ENCODE measurements around the gene ZNF438. TPM values are rescaled to one million over a fixed set of nuclear protein-coding genes. Genes with fewer than 3 reads are reported as not detected.

ZNF438 gene, protein sequence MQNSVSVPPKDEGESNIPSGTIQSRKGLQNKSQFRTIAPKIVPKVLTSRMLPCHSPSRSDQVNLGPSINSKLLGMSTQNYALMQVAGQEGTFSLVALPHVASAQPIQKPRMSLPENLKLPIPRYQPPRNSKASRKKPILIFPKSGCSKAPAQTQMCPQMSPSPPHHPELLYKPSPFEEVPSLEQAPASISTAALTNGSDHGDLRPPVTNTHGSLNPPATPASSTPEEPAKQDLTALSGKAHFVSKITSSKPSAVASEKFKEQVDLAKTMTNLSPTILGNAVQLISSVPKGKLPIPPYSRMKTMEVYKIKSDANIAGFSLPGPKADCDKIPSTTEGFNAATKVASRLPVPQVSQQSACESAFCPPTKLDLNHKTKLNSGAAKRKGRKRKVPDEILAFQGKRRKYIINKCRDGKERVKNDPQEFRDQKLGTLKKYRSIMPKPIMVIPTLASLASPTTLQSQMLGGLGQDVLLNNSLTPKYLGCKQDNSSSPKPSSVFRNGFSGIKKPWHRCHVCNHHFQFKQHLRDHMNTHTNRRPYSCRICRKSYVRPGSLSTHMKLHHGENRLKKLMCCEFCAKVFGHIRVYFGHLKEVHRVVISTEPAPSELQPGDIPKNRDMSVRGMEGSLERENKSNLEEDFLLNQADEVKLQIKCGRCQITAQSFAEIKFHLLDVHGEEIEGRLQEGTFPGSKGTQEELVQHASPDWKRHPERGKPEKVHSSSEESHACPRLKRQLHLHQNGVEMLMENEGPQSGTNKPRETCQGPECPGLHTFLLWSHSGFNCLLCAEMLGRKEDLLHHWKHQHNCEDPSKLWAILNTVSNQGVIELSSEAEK
- 2.4 and 3.2 TPM in 2 replicates for total RNA-seq

DNA sequence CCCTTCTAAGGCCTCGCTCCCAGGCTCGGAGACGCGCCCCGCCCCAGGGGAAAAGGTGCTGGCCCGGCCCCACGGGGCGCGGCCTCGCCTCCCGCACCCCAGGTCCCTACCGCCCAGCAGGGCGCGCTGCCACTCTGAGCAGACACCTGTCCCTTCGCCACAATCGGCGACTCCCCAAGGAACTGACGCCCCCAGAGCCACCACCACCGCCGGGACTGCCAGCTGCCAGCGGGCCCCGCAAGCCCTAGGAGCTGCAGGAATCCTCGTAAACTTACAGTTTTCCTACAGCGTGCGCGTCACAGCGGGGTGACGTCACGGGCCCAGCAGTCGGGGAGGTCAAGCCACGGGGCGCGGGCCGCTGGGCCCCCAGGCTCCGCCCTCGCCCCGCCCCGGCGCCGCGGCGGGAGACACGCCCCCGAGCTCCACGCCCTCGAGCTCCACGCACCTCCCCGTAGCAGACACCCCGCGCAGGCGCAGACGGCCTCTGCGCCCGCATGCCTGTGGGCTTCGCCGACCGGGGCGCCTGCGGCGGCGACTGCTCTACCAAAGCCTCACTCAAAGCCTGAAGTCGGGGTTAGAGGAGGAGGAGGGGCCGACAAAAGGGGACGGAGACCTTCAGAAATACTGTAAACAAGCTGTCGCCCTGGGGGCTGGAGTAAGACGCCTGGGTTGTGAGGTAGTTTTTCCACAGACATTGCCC is at the start of gene ZNF438:
TSS of gene ZNF438 (minus strand) at position 308 of the 700 bp plus-strand sequence. CDS start 154,831 bp downstream, outside the sequence.
- Mint-ChIP-seq H3K27me3 (no peaks in the 10 kb centered on the region), H3K27ac (peak within 1 kb of the TSS; percentile 98), H3K9me3 (no peaks in the 10 kb centered on the region), H3K36me3 (ENCODE audit: low read depth) (no peaks in the 10 kb centered on the region), H3K4me1 (peaks cover 9% of the 10 kb centered on the region), H3K4me3 (peak within 1 kb of the TSS; percentile 89)
- intact Hi-C loops (cut with micrococcal nuclease) = loop anchor here (1.0 to 10.0 kb wide), 9 partner anchors 32 to 773 kb away; no protein-coding TSS in a partner anchor
- DNase-seq = peak; percentile 98

DNA sequence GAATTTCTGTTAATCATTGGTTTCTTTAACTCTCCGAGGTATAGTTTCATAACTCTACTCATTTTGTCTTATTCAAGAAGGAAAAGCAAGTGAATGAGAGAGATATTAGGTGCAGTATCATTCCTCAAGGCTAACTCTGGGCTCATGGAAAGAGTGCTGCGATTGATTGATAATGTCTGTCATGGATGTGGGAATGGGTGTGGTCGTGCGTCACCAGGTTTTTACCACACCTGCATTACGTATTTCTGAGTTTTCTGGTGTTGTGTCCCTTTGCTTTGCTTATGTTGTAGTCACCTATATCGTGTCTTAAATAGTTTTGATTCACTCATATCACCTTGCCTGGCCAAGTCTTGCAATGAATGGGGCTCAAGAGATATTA is 44.9 kb upstream of the ZNF438 start:
- intact Hi-C loops (cut with micrococcal nuclease) = no loop called here
- Mint-ChIP-seq H3K4me3 (no peak overlapping the region), H3K4me1 (no peaks in the 10 kb centered on the region), H3K36me3 (ENCODE audit: low read depth) (no peaks in the 10 kb centered on the region), H3K27me3 (peaks cover 4% of the 10 kb centered on the region), H3K9me3 (peaks cover 5% of the 10 kb centered on the region), H3K27ac (no peak overlapping the region)
- DNase-seq = no peak

DNA sequence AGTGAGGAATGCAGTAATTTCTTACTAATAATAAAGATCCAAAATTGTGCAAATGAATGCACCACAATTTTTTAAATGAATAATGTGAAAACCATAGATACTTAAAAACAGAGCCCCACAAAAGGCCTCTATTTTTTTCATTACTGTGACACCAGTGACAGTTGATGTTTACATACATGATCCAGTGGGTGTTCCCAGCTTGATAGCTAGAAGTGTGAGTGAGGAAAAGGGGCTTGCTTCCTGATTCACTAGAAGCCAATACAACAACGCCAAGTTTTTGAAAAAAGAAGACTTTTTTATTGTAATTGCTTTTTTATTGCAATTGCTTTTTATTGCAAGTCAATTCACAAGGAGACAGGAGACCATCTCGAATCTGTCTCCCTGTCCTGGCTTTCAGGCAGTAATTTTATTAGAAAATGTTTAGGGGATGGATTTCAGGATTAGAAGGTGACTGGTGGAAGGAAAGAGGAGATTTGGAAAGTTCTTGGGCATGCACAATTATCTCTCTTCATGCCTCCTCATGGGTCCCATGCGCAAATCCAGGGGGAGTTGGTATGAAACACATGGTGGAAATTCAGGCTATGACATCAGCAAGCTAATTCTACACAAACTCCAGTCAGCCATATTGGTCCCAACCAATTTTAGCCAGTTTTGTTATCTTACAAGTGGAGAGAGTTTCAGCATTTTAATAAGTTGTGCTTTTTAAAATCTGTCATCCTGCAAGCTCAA is 44.4 kb upstream of the ZNF438 start:
- H3K4me3 Mint-ChIP-seq = no peak overlapping the region
- H3K4me1 Mint-ChIP-seq = no peaks in the 10 kb centered on the region
- peaks cover 8% of the 10 kb centered on the region for H3K27me3 Mint-ChIP-seq
- H3K27ac Mint-ChIP-seq = no peak overlapping the region
- H3K36me3 Mint-ChIP-seq (ENCODE audit: low read depth) = no peaks in the 10 kb centered on the region
- intact Hi-C loops (cut with micrococcal nuclease) = no loop called here
- DNase-seq = no peak
- peaks cover 5% of the 10 kb centered on the region for H3K9me3 Mint-ChIP-seq

DNA sequence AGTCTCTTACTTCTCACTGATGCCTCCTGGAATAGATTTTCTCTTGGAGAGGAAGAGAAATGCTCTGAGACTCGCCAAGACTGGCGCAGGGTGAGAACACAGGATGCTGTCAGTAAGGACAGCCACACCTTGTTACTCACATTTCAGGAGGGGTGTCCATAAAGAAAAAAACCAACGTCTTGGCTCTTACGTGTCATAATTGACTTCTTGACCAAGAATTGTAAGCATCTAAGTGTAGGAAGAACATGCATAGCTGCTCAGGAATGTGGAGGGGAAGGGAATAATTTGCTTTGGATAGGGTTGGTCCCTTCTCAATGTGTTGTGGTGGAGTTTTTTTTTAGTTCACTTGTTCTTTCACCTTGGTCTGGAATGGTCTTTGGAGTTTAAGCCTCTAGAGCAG is 43.8 kb upstream of the ZNF438 start:
- no peaks in the 10 kb centered on the region for H3K4me1 Mint-ChIP-seq
- no peak overlapping the region for H3K27ac Mint-ChIP-seq
- peaks cover 5% of the 10 kb centered on the region for H3K9me3 Mint-ChIP-seq

DNA sequence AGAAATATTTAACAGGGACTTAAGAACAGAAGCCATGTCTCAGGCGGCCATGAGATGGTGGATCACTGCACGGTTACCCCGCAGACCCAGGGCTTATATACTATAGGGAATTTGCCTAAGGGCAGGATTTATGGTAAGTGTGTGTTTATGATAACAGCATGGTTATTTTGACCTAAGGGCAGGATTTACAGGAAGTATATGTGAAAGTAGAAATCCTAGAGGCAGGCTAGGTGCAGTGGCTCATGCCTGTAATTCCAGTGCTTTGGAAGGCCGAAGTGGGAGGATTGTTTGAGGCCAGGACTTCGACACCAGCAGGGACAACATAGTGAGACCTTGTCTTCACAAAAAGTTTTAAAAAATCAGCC is 43.0 kb upstream of the ZNF438 start:
- H3K9me3 Mint-ChIP-seq = peaks cover 5% of the 10 kb centered on the region
- no peak overlapping the region for H3K27ac Mint-ChIP-seq
- no peak for DNase-seq
- H3K36me3 Mint-ChIP-seq (ENCODE audit: low read depth) = no peaks in the 10 kb centered on the region
- H3K27me3 Mint-ChIP-seq = peaks cover 10% of the 10 kb centered on the region
- no peaks in the 10 kb centered on the region for H3K4me1 Mint-ChIP-seq
- no peak overlapping the region for H3K4me3 Mint-ChIP-seq
- intact Hi-C loops (cut with micrococcal nuclease) = no loop called here

More for the DNA sequence above, 43.8 kb upstream of the ZNF438 start:
- H3K27me3 Mint-ChIP-seq = peaks cover 8% of the 10 kb centered on the region
- H3K4me3 Mint-ChIP-seq = no peak overlapping the region
- H3K36me3 Mint-ChIP-seq (ENCODE audit: low read depth) = no peaks in the 10 kb centered on the region
- intact Hi-C loops (cut with micrococcal nuclease) = no loop called here
- DNase-seq = no peak

DNA sequence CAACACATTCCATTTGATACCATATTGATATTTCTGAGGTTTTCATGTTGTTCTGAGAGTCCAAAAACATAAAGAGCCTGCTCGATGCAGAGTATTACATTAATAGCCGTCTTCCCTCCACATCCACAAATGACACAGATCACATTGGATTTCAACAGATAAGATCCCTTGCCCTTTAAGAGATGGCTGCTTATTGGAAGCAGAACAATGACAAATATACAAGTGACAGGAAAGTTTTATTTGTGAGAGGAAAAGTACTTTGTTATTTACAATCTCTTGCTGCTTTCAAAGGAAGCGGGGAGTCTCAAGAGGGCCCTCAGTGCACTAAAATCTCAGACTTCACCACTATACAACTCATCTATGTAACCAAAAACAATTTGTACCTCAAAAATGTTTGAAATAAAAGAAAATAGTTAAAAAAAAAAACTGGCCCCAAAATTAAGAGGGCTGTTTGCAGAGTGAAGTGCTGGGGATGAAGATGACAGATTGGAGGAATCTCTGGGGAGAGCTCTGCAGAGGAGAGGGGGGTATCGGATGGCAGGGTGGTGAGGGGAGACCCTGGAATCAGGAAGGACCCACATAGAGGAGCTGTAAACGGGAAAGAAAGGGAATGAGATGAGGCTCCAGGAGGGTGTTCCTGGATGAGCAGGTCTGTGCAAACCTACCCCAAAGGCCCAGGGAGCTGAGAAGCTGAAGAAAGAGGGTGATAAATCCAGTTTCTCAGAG is 42.5 kb upstream of the ZNF438 start:
- peaks cover 10% of the 10 kb centered on the region for H3K27me3 Mint-ChIP-seq
- intact Hi-C loops (cut with micrococcal nuclease) = no loop called here
- no peak for DNase-seq
- H3K27ac Mint-ChIP-seq = no peak overlapping the region
- H3K9me3 Mint-ChIP-seq = peaks cover 5% of the 10 kb centered on the region
- no peak overlapping the region for H3K4me3 Mint-ChIP-seq
- no peaks in the 10 kb centered on the region for H3K36me3 Mint-ChIP-seq (ENCODE audit: low read depth)
- no peaks in the 10 kb centered on the region for H3K4me1 Mint-ChIP-seq

DNA sequence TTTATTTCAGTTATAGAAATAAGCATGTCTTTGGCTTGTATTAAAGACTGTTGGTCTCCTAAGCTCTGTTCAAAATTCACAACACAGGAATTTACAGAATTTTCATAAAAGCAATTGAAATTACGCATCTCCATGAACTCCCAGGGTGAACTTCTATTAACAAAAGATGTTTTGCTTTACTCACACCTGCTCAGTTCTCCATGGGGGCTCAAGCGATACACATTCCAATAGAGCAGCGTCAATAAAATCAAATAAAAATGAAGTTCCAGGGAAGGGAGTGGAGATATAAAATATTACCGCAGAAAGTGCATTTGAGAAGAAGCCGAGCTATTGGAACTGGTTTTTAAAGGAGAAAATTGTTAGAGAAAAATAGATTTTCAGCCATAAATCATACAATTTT is 41.5 kb upstream of the ZNF438 start:
- Mint-ChIP-seq H3K4me1 (no peaks in the 10 kb centered on the region), H3K9me3 (peaks cover 5% of the 10 kb centered on the region), H3K27ac (no peak overlapping the region), H3K27me3 (peaks cover 10% of the 10 kb centered on the region), H3K36me3 (ENCODE audit: low read depth) (no peaks in the 10 kb centered on the region), H3K4me3 (no peak overlapping the region)
- no peak for DNase-seq
- intact Hi-C loops (cut with micrococcal nuclease) = no loop called here

DNA sequence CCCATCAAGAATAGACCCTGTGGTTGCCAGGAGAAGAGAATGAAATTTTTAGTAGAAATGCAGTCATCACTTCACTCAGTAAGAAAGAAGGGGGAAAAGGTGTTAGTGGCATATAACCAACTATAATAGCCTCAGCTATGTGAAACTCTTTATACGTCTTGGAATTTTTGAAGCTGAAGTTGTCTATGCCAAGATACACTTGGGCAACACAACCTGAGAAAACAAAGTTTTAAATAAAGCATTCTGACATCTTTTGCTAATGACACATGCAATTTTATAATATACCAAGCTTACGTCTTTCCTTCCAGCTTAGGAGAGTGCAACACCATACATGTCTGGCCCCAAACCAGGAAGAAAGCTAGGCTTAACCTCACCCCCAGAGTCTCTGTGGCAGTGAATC is 40.8 kb upstream of the ZNF438 start:
- Mint-ChIP-seq H3K36me3 (ENCODE audit: low read depth) (no peaks in the 10 kb centered on the region), H3K4me3 (no peak overlapping the region), H3K4me1 (no peaks in the 10 kb centered on the region), H3K27me3 (peaks cover 13% of the 10 kb centered on the region), H3K27ac (no peak overlapping the region), H3K9me3 (peaks cover 5% of the 10 kb centered on the region)
- intact Hi-C loops (cut with micrococcal nuclease) = no loop called here
- no peak for DNase-seq

DNA sequence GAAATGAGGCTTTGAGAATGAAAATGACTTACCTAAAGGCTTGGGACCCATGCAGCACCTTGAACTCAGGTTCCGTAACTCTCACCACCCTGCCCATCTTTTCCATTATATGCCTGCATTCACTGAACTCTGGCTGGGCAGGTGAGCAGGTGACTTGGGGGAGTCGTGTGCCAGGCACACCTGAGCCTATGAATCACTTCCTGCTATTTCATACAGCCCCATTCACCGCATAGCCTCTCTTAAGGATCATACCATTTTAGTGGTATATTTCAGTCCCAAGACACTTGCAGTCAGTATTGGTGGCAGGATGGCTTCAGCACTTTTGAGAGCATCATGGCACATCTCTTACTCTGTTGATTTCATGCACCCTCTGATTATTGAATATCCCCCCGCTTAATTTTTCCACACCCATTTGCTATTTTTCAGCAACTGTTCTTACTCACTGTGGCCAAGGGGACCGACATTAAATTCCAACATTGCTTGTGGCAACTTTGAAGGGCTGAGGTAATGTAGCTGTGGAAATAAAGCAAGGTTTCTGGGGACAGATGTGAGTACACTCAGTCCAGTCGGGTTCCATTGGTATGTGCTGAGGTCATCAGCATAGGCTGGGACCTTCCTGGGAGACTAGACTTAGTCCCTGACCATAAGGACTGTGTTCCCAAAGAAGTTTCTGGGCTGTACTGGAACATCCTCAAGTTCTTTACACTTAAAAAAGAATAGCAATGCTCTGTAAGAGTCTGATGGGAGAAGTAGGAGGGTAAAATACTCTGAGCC is 39.8 kb upstream of the ZNF438 start:
- DNase-seq = no peak
- Mint-ChIP-seq H3K4me3 (no peak overlapping the region), H3K27me3 (peaks cover 14% of the 10 kb centered on the region), H3K4me1 (no peaks in the 10 kb centered on the region), H3K36me3 (ENCODE audit: low read depth) (no peaks in the 10 kb centered on the region), H3K27ac (no peak overlapping the region), H3K9me3 (peaks cover under 1% of the 10 kb centered on the region)
- intact Hi-C loops (cut with micrococcal nuclease) = no loop called here

DNA sequence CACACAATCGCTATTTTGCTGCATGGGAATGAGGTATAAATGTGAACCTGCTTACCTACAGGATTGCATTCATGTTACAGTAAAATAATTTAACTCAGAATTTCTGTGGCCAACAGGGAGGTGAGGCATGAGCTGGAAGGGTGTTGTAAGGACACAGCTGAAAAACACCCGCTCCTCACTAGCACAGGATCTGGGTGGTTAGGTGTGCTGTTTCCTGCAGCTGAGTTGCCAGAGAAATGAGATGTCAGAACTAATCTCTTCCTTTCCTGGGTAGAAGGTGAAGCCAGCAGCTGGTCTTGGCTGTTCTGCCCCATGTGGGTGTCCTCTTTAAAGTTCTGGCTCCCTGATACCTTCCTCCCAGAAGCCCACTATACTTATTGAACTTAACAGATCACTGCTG is 39.0 kb upstream of the ZNF438 start:
- H3K9me3 Mint-ChIP-seq = no peaks in the 10 kb centered on the region
- no peak overlapping the region for H3K4me3 Mint-ChIP-seq
- H3K36me3 Mint-ChIP-seq (ENCODE audit: low read depth) = no peaks in the 10 kb centered on the region
- DNase-seq = no peak
- intact Hi-C loops (cut with micrococcal nuclease) = no loop called here
- H3K27me3 Mint-ChIP-seq = peaks cover 14% of the 10 kb centered on the region
- no peaks in the 10 kb centered on the region for H3K4me1 Mint-ChIP-seq
- H3K27ac Mint-ChIP-seq = no peak overlapping the region

DNA sequence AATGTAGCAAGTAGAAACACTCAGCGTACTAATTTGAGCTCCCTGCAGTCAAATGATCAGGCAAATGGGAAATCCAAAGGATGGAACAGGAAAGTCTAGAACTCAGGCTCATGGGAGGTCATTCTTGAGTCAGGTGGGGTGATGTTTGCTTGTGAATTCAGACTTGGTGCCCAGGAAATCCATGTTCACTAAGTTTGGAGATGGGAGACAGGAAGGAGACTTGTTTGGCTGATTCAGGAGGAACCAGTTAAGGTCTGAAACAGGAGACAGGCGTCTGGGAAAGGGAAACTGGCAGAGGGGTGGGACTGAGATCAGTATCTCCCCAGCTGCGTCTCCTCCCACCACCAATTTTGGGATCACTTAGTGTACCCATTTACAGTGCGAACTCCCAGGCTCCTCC is 38.4 kb upstream of the ZNF438 start:
- Mint-ChIP-seq H3K9me3 (no peaks in the 10 kb centered on the region), H3K27me3 (peaks cover 14% of the 10 kb centered on the region), H3K36me3 (ENCODE audit: low read depth) (no peaks in the 10 kb centered on the region), H3K4me3 (no peak overlapping the region), H3K4me1 (no peaks in the 10 kb centered on the region), H3K27ac (no peak overlapping the region)
- intact Hi-C loops (cut with micrococcal nuclease) = no loop called here
- DNase-seq = no peak

DNA sequence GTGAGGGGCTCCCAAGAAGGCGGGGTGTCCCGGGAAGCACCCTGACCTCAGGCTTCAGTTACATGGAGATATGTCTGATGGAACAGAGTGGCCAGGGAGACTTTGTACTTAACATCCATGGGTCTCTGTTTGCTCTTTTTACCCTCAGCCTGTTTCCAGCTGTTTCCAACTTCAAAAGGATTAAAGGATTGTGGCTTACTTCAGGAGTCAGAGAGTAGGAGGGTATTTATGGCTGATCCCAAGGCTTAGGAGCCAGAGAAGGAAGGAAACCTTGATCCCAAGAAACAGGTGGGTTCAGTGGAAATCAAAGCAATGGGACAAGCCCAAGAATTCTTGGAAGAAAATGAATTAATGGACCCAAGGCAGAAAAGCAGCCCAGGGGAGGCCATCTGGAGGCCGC is 37.7 kb upstream of the ZNF438 start:
- intact Hi-C loops (cut with micrococcal nuclease) = no loop called here
- peaks cover 2% of the 10 kb centered on the region for H3K4me1 Mint-ChIP-seq
- DNase-seq = no peak
- H3K4me3 Mint-ChIP-seq = no peak overlapping the region
- no peak overlapping the region for H3K27ac Mint-ChIP-seq
- no peaks in the 10 kb centered on the region for H3K9me3 Mint-ChIP-seq
- H3K36me3 Mint-ChIP-seq (ENCODE audit: low read depth) = no peaks in the 10 kb centered on the region
- peaks cover 14% of the 10 kb centered on the region for H3K27me3 Mint-ChIP-seq
